Keratinocyte (primary cell): Measurements from ENCODE around the gene ANKRD24. TPM values are rescaled to one million over a fixed set of nuclear protein-coding genes. Genes with fewer than 3 reads are reported as not detected.

ENCODE experiments used
- DNase-seq: peaks from one replicate; pipeline ENCODE4 v3.0.0-alpha.2; 2011; ENCODE audit warnings: low read depth, missing footprints, low spot score
- FAIRE-seq: peaks from 2 replicates; lab custom pipeline; 2011; peaks lifted over from hg19 to GRCh38; lab: Jason Lieb, UNC
- H2AFZ ChIP-seq: 2 replicates; pipeline ENCODE4 v1.6.0; 2012; ENCODE audit warnings: low read length, control low read depth, inconsistent platforms; ENCODE audit not compliant: control insufficient read depth
- H3K27ac ChIP-seq: 2 replicates; pipeline ENCODE4 v1.5.1; 2011; ENCODE audit warnings: low read length; ENCODE audit not compliant: control insufficient read depth, insufficient read depth
- H3K27me3 ChIP-seq: 3 replicates; pipeline ENCODE4 v1.6.0; 2011; ENCODE audit warnings: low read length; ENCODE audit not compliant: control insufficient read depth, insufficient read depth; ENCODE audit errors: extremely low read depth
- H3K36me3 ChIP-seq, 2 experiments: 2 replicates in 1 of 2; 3 replicates in 1 of 2; pipeline ENCODE4 v1.5.1; 2011; ENCODE audit warnings: low read length in 2 of 2, mild to moderate bottlenecking in 1 of 2; ENCODE audit not compliant: control insufficient read depth in 2 of 2, insufficient read depth in 2 of 2; ENCODE audit errors: extremely low read depth in 1 of 2
- H3K4me1 ChIP-seq: 3 replicates; pipeline ENCODE4 v1.5.1; 2011; ENCODE audit warnings: low read length; ENCODE audit not compliant: control insufficient read depth, insufficient read depth; ENCODE audit errors: extremely low read depth
- H3K4me2 ChIP-seq: 3 replicates; pipeline ENCODE4 v1.6.0; 2011; ENCODE audit warnings: low read depth, low read length; ENCODE audit not compliant: control insufficient read depth, insufficient read depth; ENCODE audit errors: extremely low read depth
- H3K4me3 ChIP-seq, 3 experiments: fragments of 200-600 bp in 1 of 3; sonication (generic) in 1 of 3; 2 replicates in 2 of 3; 3 replicates in 1 of 3; pipeline ENCODE4 v1.5.1; 2011 to 2016; ENCODE audit warnings: low read length in 3 of 3, mild to moderate bottlenecking in 3 of 3, control low read depth in 2 of 3, inconsistent platforms in 1 of 3, low read depth in 1 of 3, mixed read lengths in 1 of 3, mixed run types in 1 of 3, moderate library complexity in 1 of 3; ENCODE audit not compliant: control insufficient read depth in 2 of 3, insufficient read depth in 2 of 3; ENCODE audit errors: extremely low read depth in 1 of 3
- H3K79me2 ChIP-seq: 2 replicates; pipeline ENCODE4 v1.6.0; 2012; ENCODE audit warnings: low read length; ENCODE audit not compliant: control insufficient read depth, insufficient read depth
- H3K9ac ChIP-seq: 3 replicates; pipeline ENCODE4 v1.6.0; 2011; ENCODE audit warnings: low read length; ENCODE audit not compliant: control insufficient read depth, insufficient read depth; ENCODE audit errors: extremely low read depth
- H3K9me1 ChIP-seq: 3 replicates; pipeline ENCODE4 v1.6.0; 2011; ENCODE audit warnings: low read length; ENCODE audit not compliant: control insufficient read depth, insufficient read depth; ENCODE audit errors: extremely low read depth
- H3K9me3 ChIP-seq: 2 replicates; pipeline ENCODE4 v1.5.1; 2012; ENCODE audit warnings: low read depth, low read length; ENCODE audit not compliant: control insufficient read depth
- H4K20me1 ChIP-seq: 3 replicates; pipeline ENCODE4 v1.6.0; 2011; ENCODE audit warnings: low read length; ENCODE audit not compliant: control insufficient read depth, insufficient read depth; ENCODE audit errors: extremely low read depth
- CTCF ChIP-seq, 3 experiments: IDR thresholded peaks in 1 of 3; conservative IDR thresholded peaks in 1 of 3; optimal IDR thresholded peaks in 1 of 3; 2 replicates in 2 of 3; 3 replicates in 1 of 3; pipeline versions ENCODE3 to v1.5.1; 2011; ENCODE audit warnings: low read length in 3 of 3, mild to moderate bottlenecking in 3 of 3, moderate library complexity in 2 of 3, control low read depth in 1 of 3, inconsistent platforms in 1 of 3; ENCODE audit not compliant: insufficient read depth in 2 of 3; ENCODE audit errors: extremely low read depth in 1 of 3
- EZH2 ChIP-seq: IDR thresholded peaks from one replicate; pipeline ENCODE4 v1.6.1; 2012; ENCODE audit warnings: inconsistent platforms, mild to moderate bottlenecking, low read length, moderate library complexity
- dilution Hi-C: fragments of 300-500 bp; cut with MboI; formaldehyde crosslinking; loops from one replicate; pipeline ENCODE4 v1.7.0; 2020; ENCODE audit warnings: low sequenced_read_pairs; ENCODE audit not compliant: extremely low pct_ligation_motif_present
- polyA plus RNA-seq, 5 experiments: library from polyadenylated mRNA; depleted of rRNA in 3 of 5; stranded (reverse) in 3 of 5; stranded (forward) in 1 of 5; unstranded in 1 of 5; fragments of >200 nt; gene quantifications; 1 replicate in 1 of 5; 2 replicates in 3 of 5; 3 replicates in 1 of 5; pipeline versions ENCODE4 v1.2.1 to v1.2.3, GENCODE V29; 2011 to 2012; ENCODE audit warnings: missing spikeins in 2 of 5, low read depth in 1 of 5, low replicate concordance in 1 of 5

The ANKRD24 gene
- polyA plus RNA-seq, 1 donor (not counting 4 experiments of a cell fraction or from before 2014, with no cell fraction given), result 0.07 TPM

GRCh38 chr19:4213116-4213515 lies 30.6 kb downstream of the ANKRD24 start:
- H3K4me3 ChIP-seq, result no peak overlapping the region
- H3K4me2 ChIP-seq, result no peak overlapping the region
- dilution Hi-C loops, result no loop called here

GRCh38 chr19:4215807-4216206 lies 33.3 kb downstream of the ANKRD24 start:
- H3K79me2 ChIP-seq, result no peaks in the 10 kb centered on the region
- TF ChIP-seq EZH2 (no peak), CTCF (optimal IDR thresholded peaks at IDR 0.05 in 1 of 3, IDR thresholded peaks at IDR 0.05 in 1 of 3, conservative IDR thresholded peaks at IDR 0.05 in 1 of 3; ENCODE audit: extremely low read depth in 1 of 3, insufficient read depth in 2 of 3, low read length in 3 of 3) (no peak)
- no peaks in the 10 kb centered on the region for H3K36me3 ChIP-seq
- no peaks in the 10 kb centered on the region for H3K4me1 ChIP-seq
- FAIRE-seq (no peak), DNase-seq (no peak)
- H3K27ac ChIP-seq, result no peak overlapping the region
- no peak overlapping the region for H3K4me3 ChIP-seq
- H3K9me3 ChIP-seq, result peaks cover 4% of the 10 kb centered on the region
- dilution Hi-C loops, result no loop called here
- no peaks in the 10 kb centered on the region for H3K9me1 ChIP-seq
- H4K20me1 ChIP-seq, result no peaks in the 10 kb centered on the region
- peaks cover 8% of the 10 kb centered on the region for H3K27me3 ChIP-seq
- no peak overlapping the region for H3K4me2 ChIP-seq
- no peak overlapping the region for H3K9ac ChIP-seq
- no peak overlapping the region for H2AFZ ChIP-seq

More at GRCh38 chr19:4213116-4213515, 30.6 kb downstream of the ANKRD24 start:
- TF ChIP-seq CTCF (optimal IDR thresholded peaks at IDR 0.05 in 1 of 3, IDR thresholded peaks at IDR 0.05 in 1 of 3, conservative IDR thresholded peaks at IDR 0.05 in 1 of 3; ENCODE audit: extremely low read depth in 1 of 3, insufficient read depth in 2 of 3, low read length in 3 of 3), result no peak
- TF ChIP-seq EZH2, result no peak
- Histone ChIP-seq H4K20me1 (no peaks in the 10 kb centered on the region), H3K9ac (no peak overlapping the region), H3K79me2 (no peaks in the 10 kb centered on the region), H3K27me3 (peaks cover 8% of the 10 kb centered on the region), H3K9me1 (no peaks in the 10 kb centered on the region), H3K4me1 (no peaks in the 10 kb centered on the region), H3K36me3 (no peaks in the 10 kb centered on the region), H3K27ac (no peak overlapping the region), H3K9me3 (peaks cover 4% of the 10 kb centered on the region), H2AFZ (no peak overlapping the region)
- no peak for FAIRE-seq
- DNase-seq, result no peak
